Liver (tissue), 3 donors: ENCODE measurements around the gene SYT17.

Experiments
- CTCF ChIP-seq: fragments of 150-350 bp; IDR thresholded peaks from 2 replicates; pipeline ENCODE4 v1.5.1; 2017; ENCODE audit warnings: improper control_type of control experiment, low read depth, low read length; ENCODE audit not compliant: missing input control
- EGR1 ChIP-seq, 2 donors: IDR thresholded peaks; 2 replicates each; pipeline ENCODE4 v1.6.1; 2016 to 2018; ENCODE audit warnings: antibody characterized with exemption in 2 of 2, low read depth in 2 of 2
- GABPA ChIP-seq, 2 donors: IDR thresholded peaks in 1 of 2; conservative IDR thresholded peaks in 1 of 2; 2 replicates each; pipeline ENCODE4 v1.6.1; 2016; ENCODE audit warnings: antibody characterized with exemption in 2 of 2, mild to moderate bottlenecking in 1 of 2, moderate library complexity in 1 of 2
- JUND ChIP-seq, 2 donors: IDR thresholded peaks; 2 replicates each; pipeline ENCODE4 v1.6.1; 2016; ENCODE audit warnings: antibody characterized with exemption in 2 of 2
- MAX ChIP-seq: IDR thresholded peaks from 2 replicates; pipeline ENCODE4 v1.6.1; 2016; ENCODE audit warnings: antibody characterized with exemption
- NR2F2 ChIP-seq: IDR thresholded peaks from 2 replicates; pipeline ENCODE4 v1.6.1; 2016; ENCODE audit warnings: antibody characterized with exemption
- RAD21 ChIP-seq, 2 donors: IDR thresholded peaks; 2 replicates each; pipeline ENCODE4 v1.6.1; 2016; ENCODE audit warnings: antibody characterized with exemption in 2 of 2, mild to moderate bottlenecking in 2 of 2
- RXRA ChIP-seq, 2 donors: IDR thresholded peaks; 2 replicates each; pipeline ENCODE4 v1.6.1; 2017 to 2018; ENCODE audit warnings: antibody characterized with exemption in 2 of 2, mild to moderate bottlenecking in 1 of 2
- SP1 ChIP-seq: IDR thresholded peaks from 2 replicates; pipeline ENCODE4 v1.6.1; 2018; ENCODE audit warnings: antibody characterized with exemption, mild to moderate bottlenecking
- TAF1 ChIP-seq: conservative IDR thresholded peaks from 2 replicates; pipeline ENCODE4 v1.6.1; 2016; ENCODE audit warnings: antibody characterized with exemption, mild to moderate bottlenecking
- YY1 ChIP-seq: IDR thresholded peaks from 2 replicates; pipeline ENCODE4 v1.6.1; 2016; ENCODE audit warnings: antibody characterized with exemption, mild to moderate bottlenecking
- ZBTB33 ChIP-seq: IDR thresholded peaks from 2 replicates; pipeline ENCODE4 v1.6.1; 2016; ENCODE audit warnings: antibody characterized with exemption
- donor health status: healthy.
- donor health status: healthy.

- TF ChIP-seq RXRA (IDR thresholded peaks at IDR 0.05) (peak in 1 of 2 donors; percentile 17), CTCF (no peak), JUND (IDR thresholded peaks at IDR 0.05) (no peak), NR2F2 (no peak), TAF1 (no peak), MAX (no peak), EGR1 (IDR thresholded peaks at IDR 0.05; ENCODE audit: low read depth in 2 of 2) (no peak), ZBTB33 (no peak), SP1 (no peak), RAD21 (IDR thresholded peaks at IDR 0.05) (no peak), GABPA (IDR thresholded peaks at IDR 0.05 in 1 of 2, conservative IDR thresholded peaks at IDR 0.05 in 1 of 2) (no peak), YY1 (no peak)
Observed at GRCh38 chr16:19196871-19197270, 28.8 kb downstream of the SYT17 start.
